HG03378 (cell line): ENCODE measurements around the gene INO80.

Source experiments
- ATAC-seq: cut with Tn5 transposase; IDR thresholded peaks from one replicate; pipeline ENCODE4 v1.9.1; 2021; ENCODE audit warnings: mild to moderate bottlenecking, moderate library complexity; ENCODE audit not compliant: unreplicated experiment

The INO80 gene

GRCh38 chr15:41004490-41004889 is 111.6 kb downstream of the INO80 start:
- ATAC-seq, result no peak

DNA sequence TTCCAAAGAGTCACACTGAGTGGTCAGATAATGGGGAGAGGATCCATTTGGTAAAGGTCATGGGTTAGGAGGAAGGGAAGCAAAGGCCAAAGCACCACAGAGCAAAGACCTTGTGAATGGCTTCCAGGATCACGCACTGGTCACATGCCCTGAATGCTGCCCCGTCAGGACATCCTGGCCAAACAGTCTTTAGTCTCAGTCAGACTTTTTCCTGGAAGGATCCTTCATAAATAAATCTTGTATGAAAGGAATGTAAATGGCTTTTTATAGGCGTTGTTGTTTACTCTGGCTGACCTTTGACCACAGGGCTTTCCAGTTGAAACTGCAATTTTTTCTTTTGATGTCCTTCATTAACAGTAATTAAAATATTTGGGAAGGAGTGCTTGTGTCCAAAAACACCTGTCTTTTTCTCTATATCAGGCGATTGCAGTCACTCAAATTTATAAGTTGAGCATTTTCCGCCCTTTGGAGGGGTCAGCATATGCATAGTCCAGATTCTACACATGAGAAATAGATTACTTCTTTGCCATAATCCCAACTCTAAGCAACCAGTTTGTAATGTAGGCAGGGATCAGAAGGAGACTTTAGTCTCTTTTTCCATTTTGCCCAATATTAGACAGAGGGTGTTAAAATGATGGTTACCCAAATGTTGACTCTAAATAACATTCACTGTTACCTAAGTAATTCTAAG is 114.4 kb downstream of the INO80 start:
- ATAC-seq, result no peak

- no peak for ATAC-seq
These were observed 116.9 kb downstream of the INO80 start for GRCh38 chr15:40999190-40999589.

DNA sequence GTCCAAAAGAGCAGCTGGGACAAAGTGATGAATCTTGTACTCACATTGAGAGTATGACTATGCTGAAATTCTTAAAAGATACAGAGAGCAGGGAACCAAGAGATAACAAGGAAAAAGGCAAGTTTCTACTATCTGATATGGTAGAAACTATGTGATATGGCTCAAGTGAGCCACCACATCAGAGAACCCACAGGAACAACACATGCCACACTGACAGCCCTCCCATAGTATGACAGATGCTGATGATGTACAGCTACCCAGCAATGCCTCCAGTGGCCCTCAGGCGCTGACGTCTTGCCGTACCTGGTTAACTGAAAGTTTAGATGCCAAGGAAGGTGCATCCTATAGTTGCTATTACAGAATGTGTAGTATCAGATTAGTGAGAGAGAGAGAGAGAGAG is 120.4 kb downstream of the INO80 start:
- no peak for ATAC-seq

GRCh38 chr15:40992825-40993224 is 123.3 kb downstream of the INO80 start:
- no peak for ATAC-seq

- ATAC-seq, result no peak
These were observed 123.8 kb downstream of the INO80 start for GRCh38 chr15:40992241-40992741.

DNA sequence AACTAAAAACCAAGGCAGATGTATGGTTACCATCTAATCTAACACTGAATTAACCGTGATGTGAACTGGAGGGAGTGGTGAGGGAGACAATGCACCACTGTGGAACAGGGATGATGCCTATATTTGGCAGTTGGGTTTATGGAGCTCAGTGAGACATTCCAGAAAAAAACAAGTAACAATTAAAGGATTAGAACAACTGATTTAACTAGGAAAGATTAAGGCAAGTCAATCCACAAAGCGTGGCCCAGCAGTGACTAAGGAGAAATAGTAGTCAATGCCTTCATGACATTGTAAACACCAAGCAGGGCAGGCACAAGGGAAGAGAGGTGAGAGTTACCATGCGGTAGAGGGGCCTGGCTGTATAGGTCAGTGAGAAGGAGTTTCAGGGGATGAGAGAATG is 124.7 kb downstream of the INO80 start:
- no peak for ATAC-seq

DNA sequence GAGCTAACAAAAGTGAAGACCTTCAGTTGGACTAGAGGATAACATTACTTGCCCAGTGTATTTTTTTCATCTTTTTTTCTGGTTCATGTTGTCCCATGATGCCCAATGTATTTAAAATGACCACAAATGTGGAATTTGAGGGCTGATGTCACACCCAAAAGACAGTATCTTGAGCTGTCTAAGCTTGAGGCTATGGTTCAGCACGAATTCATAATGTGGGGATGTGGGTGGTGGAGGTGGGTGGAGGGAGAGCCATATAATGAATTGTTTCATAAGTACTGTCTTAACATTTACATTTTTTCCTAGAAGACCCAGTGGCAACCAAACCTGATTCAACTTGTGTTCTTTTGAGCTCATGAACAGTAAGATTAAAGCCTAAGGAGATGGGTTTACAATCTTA is 125.3 kb downstream of the INO80 start:
- no peak for ATAC-seq

GRCh38 chr15:40990080-40990479 is 126.0 kb downstream of the INO80 start:
- no peak for ATAC-seq

DNA sequence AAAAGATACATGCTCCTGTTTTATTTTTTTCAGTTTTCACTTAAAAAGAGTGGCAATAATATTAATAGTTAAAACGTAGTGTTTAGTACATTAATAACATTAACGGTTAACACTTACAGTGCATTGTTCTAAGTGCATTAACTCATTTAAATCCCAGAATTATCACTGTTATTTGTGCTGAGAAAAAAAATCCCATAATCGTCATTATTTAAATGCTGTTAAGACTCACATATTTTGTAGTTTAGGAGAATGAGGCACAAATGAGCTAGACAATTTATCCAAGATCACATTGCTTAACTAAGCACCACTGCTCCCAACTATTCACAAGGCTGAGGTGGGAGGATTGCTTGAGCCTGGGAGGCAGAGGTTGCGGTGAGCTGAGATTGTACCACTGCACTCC is 127.9 kb downstream of the INO80 start:
- ATAC-seq, result no peak

DNA sequence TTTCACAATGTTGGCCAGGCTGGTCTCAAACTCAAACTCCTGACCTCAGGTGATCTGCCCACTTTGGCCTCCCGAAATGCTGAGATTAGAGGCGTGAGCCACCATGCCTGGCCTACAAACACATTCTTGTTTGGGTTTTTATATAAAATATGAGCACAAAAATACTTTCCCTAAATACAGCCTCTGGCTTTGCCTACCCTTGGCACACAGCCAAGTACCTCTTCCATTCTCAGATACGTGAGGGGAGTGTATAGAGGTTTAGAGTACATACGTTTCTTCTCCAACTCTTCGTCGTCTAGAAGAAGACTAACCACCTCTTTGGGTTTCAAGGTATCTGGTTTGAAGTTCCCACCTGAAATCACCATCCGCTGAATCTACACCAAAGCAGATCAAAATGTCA is 129.3 kb downstream of the INO80 start:
- no peak for ATAC-seq

GRCh38 chr15:40985541-40986330 is 130.3 kb downstream of the INO80 start:
- no peak for ATAC-seq

GRCh38 chr15:40984964-40985363 is 131.1 kb downstream of the INO80 start:
- no peak for ATAC-seq

- no peak for ATAC-seq
These were observed 131.7 kb downstream of the INO80 start for GRCh38 chr15:40984406-40984805.

DNA sequence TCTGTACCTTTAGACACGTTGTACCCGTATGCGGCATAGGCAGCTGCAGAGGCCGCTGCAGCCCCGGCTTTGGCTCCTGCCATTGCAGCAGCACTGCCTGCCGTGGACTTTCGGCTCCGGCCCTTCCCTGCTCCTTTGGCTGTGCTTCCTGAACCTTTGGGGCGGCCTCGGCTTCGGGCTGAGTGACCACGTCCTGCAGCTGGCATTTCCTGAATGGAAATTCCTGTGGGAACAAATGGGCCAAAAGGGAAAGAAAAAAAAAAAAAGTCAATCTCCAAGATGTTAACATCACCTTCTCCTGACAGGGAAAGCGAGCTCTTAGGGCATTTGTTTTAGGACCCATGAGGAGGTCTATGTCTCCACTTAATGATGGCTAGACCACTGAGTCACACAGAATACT is 133.2 kb downstream of the INO80 start:
- ATAC-seq, result no peak

- ATAC-seq, result no peak
These were observed 134.9 kb downstream of the INO80 start for GRCh38 chr15:40981186-40981585.

GRCh38 chr15:40978562-40978961 is 137.5 kb downstream of the INO80 start:
- ATAC-seq, result no peak

GRCh38 chr15:40978141-40978540 is 137.9 kb downstream of the INO80 start:
- ATAC-seq, result no peak

GRCh38 chr15:40976819-40977218 is 139.3 kb downstream of the INO80 start:
- ATAC-seq, result no peak

GRCh38 chr15:40974879-40975278 is 141.2 kb downstream of the INO80 start:
- ATAC-seq, result no peak

DNA sequence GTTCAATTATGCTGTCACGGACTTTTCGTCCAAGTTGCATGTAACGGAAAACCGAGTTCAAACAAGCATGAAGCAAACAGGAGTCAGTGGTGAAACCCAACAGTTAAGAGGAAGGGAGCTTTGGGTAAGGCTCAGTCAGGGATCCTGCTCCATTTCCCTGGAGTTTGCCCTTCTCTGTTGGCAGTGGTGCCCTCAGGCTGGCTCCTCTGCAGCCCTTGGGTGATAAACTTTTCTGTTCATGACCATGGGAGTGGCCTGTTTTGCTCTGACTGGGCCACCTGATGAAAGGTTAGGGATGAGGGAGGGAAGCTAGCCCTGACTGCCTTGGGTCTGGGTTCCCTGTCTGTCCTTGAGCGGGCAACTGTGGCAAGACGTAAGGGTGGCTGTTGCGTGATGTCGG is 146.7 kb downstream of the INO80 start:
- ATAC-seq, result no peak
